ENCODE data around the gene HHATL.
"Not testable (repeated sequence)": the region's sequence is repeated elsewhere in the genome, so short reads cannot be mapped to it uniquely, and the experiment has no call there.

Gene HHATL

GRCh38 chr3:42732196-42732828 is 29.7 kb upstream of the HHATL start:
- Histone ChIP-seq H3K4me1 (ENCODE audit: control insufficient read depth, low read depth, low read length) (peaks cover 29% of the 10 kb centered on the region), H3K9me3 (ENCODE audit: control insufficient read depth, low read depth, low read length) (no peaks in the 10 kb centered on the region), H3K36me3 (ENCODE audit: control insufficient read depth, low read depth, low read length) (no peaks in the 10 kb centered on the region), H3K27me3 (ENCODE audit: control insufficient read depth, insufficient read depth, low read length) (no peaks in the 10 kb centered on the region), H3K27ac (ENCODE audit: low read length) (no peak overlapping the region), H3K9ac (ENCODE audit: low read length) (no peak overlapping the region), H3K4me3 (ENCODE audit: low read length) (no peak overlapping the region)

DNA sequence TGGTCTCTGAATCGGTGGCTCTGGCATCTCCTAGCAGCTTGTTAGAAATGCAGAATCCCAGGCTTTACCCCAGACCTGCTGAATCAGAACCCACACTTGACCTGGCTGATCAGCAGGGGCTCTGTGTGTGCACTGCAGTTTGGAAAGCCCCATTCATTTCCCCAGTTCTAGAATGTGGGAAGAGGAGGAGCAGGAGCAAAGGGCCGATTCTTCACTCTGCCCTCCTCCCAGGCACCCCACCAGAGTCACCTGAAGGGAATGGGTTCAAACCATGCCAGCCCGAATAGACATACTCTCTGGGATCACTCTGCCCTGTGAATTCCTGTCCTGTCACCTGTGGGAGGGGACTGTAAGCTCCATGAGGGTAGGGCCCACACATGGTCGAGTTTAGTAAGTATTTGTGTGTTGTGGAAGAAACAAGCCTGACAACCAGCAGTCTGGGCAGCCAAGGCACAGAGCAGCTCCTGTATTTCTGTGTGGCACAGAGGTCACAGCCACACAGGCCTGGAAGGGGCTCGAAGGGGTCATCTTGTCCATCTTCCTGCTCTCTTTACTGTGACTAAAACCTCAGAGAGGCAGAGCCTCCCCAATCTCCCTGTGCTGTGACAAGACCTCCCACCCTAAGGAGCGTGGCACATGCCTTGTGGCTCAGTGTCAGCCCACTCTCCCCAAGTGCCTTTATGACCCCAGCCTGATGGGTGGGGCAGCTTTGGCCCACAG is 29.0 kb upstream of the HHATL start:
- Histone ChIP-seq H3K27ac (ENCODE audit: low read length) (no peak overlapping the region), H3K4me3 (ENCODE audit: low read length) (no peak overlapping the region), H3K27me3 (ENCODE audit: control insufficient read depth, insufficient read depth, low read length) (no peaks in the 10 kb centered on the region), H3K9ac (ENCODE audit: low read length) (no peak overlapping the region), H3K4me1 (ENCODE audit: control insufficient read depth, low read depth, low read length) (peaks cover 29% of the 10 kb centered on the region), H3K9me3 (ENCODE audit: control insufficient read depth, low read depth, low read length) (no peaks in the 10 kb centered on the region), H3K36me3 (ENCODE audit: control insufficient read depth, low read depth, low read length) (no peaks in the 10 kb centered on the region)

DNA sequence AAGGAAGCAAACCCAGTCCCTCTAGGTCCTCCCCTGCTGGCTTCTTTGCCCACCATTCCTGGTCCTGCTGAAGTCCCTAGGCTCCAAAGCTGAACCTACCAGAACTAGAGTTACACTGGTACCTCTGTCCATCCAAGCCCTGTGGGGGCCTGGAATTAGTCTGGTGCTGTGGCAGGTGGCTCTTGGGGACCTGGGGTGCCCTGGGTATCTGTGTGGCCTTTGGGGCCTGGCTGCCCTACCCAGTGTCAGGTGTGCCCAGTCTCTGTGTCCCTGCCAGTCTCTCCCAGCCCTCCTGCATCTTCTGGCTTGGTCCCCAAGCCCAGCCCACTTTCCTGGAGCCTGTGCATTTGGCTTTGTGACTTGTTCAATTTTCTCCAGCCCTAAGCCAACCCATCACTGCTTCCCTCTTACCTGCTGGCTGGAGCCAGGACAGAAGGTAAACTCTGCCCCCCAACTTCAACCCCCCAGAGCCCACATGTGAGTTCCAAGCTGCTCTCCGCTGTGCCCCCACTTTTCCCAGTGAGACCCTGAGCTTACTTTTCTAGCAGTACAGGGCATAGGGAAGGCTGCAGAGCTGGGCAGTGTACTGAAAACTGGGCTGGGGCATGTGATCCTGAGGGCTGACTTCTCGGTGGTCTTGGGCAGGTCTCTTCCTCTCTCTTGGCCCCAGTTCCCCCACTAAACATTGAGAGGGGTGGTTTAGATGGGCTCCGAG is 28.3 kb upstream of the HHATL start:
- Histone ChIP-seq H3K9me3 (ENCODE audit: control insufficient read depth, low read depth, low read length) (no peaks in the 10 kb centered on the region), H3K9ac (ENCODE audit: low read length) (no peak overlapping the region), H3K4me1 (ENCODE audit: control insufficient read depth, low read depth, low read length) (peaks cover 21% of the 10 kb centered on the region), H3K27me3 (ENCODE audit: control insufficient read depth, insufficient read depth, low read length) (no peaks in the 10 kb centered on the region), H3K4me3 (ENCODE audit: low read length) (no peak overlapping the region), H3K36me3 (ENCODE audit: control insufficient read depth, low read depth, low read length) (no peaks in the 10 kb centered on the region), H3K27ac (ENCODE audit: low read length) (no peak overlapping the region)

- H3K36me3 ChIP-seq (ENCODE audit: control insufficient read depth, low read depth, low read length), result no peaks in the 10 kb centered on the region
- H3K9me3 ChIP-seq (ENCODE audit: control insufficient read depth, low read depth, low read length), result no peaks in the 10 kb centered on the region
- H3K27ac ChIP-seq (ENCODE audit: low read length), result no peak overlapping the region
- H3K9ac ChIP-seq (ENCODE audit: low read length), result no peak overlapping the region
- no peak overlapping the region for H3K4me3 ChIP-seq (ENCODE audit: low read length)
- H3K4me1 ChIP-seq (ENCODE audit: control insufficient read depth, low read depth, low read length), result peaks cover 20% of the 10 kb centered on the region
- no peaks in the 10 kb centered on the region for H3K27me3 ChIP-seq (ENCODE audit: control insufficient read depth, insufficient read depth, low read length)
These were observed 27.7 kb upstream of the HHATL start for GRCh38 chr3:42730294-42730693.

DNA sequence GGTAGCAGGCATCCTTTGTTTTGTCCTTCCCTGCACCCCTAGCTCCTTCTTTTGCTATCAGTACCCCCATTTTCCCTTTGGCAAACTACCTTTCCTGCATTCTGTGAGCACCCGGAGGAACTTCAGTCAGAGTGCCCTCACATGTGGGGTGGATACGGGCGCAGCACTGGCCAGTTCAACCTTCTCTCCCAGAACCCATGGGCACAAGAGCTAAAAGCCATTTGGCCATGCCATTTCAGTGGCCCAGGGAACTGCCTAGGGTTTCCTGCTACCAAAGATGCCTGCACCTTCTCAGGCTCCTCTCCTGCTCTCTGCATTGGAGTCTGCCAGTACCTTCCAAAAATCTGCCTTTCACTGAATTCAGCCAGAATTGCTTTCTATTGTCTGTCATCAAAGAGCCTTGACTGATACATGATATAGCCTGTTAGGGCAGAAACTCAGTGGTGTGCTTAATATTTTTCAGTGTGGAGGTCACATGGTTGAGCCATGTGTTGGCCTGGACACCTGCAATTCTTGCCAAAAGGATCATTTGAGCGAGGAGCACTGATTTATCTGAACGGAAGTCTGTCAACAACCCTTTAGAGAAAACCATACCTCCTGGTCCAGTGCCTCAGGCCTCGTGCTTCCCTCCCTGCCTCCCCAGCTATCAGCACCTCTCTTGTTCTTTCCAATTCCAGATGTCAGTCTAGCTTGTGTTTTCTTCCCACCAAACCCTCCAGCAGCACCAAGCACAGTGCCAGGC is 27.0 kb upstream of the HHATL start:
- Histone ChIP-seq H3K4me1 (ENCODE audit: control insufficient read depth, low read depth, low read length) (peaks cover 20% of the 10 kb centered on the region), H3K27ac (ENCODE audit: low read length) (no peak overlapping the region), H3K36me3 (ENCODE audit: control insufficient read depth, low read depth, low read length) (no peaks in the 10 kb centered on the region), H3K4me3 (ENCODE audit: low read length) (no peak overlapping the region), H3K9ac (ENCODE audit: low read length) (no peak overlapping the region), H3K27me3 (ENCODE audit: control insufficient read depth, insufficient read depth, low read length) (no peaks in the 10 kb centered on the region), H3K9me3 (ENCODE audit: control insufficient read depth, low read depth, low read length) (no peaks in the 10 kb centered on the region)

DNA sequence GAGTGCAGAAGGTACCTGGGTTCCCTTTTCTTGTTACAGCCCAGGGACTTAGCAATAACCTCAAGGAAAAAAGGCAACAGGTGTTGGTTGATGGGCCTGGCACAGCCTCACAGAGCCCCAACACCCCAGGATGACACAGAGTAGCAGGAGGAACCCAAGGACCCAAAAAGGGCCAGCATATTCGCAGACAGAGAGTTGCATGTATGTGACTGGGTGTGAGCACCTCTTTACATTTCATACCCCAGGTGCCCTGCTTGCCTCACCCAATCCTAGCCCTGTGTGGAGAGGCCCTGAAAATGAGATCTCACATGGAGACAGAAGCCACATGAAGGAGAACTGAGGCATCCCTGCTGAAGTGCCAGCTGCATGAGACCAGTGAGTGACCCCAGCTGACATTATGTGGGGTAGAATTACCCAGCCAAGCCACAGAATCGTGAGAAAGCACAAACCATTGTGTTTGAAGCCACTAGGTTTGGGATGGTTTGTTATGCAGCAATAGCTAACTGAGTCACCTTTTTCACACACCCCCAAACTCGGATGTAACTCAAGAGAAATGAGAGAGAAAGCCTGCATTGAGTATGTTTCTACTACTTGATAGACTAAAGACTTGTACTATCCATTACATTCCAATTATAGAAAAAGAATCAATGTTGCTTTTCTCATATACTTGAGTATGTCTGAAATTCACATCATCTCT is 26.2 kb upstream of the HHATL start:
- no peak overlapping the region for H3K4me3 ChIP-seq (ENCODE audit: low read length)
- H3K9ac ChIP-seq (ENCODE audit: low read length), result no peak overlapping the region
- peaks cover 15% of the 10 kb centered on the region for H3K4me1 ChIP-seq (ENCODE audit: control insufficient read depth, low read depth, low read length)
- no peaks in the 10 kb centered on the region for H3K36me3 ChIP-seq (ENCODE audit: control insufficient read depth, low read depth, low read length)
- no peaks in the 10 kb centered on the region for H3K9me3 ChIP-seq (ENCODE audit: control insufficient read depth, low read depth, low read length)
- H3K27ac ChIP-seq (ENCODE audit: low read length), result no peak overlapping the region
- no peaks in the 10 kb centered on the region for H3K27me3 ChIP-seq (ENCODE audit: control insufficient read depth, insufficient read depth, low read length)

GRCh38 chr3:42728056-42728455 is 25.5 kb upstream of the HHATL start:
- no peak overlapping the region for H3K4me3 ChIP-seq (ENCODE audit: low read length)
- no peaks in the 10 kb centered on the region for H3K27me3 ChIP-seq (ENCODE audit: control insufficient read depth, insufficient read depth, low read length)
- H3K27ac ChIP-seq (ENCODE audit: low read length), result no peak overlapping the region
- H3K9me3 ChIP-seq (ENCODE audit: control insufficient read depth, low read depth, low read length), result no peaks in the 10 kb centered on the region
- no peaks in the 10 kb centered on the region for H3K36me3 ChIP-seq (ENCODE audit: control insufficient read depth, low read depth, low read length)
- H3K9ac ChIP-seq (ENCODE audit: low read length), result no peak overlapping the region
- peaks cover 10% of the 10 kb centered on the region for H3K4me1 ChIP-seq (ENCODE audit: control insufficient read depth, low read depth, low read length)

DNA sequence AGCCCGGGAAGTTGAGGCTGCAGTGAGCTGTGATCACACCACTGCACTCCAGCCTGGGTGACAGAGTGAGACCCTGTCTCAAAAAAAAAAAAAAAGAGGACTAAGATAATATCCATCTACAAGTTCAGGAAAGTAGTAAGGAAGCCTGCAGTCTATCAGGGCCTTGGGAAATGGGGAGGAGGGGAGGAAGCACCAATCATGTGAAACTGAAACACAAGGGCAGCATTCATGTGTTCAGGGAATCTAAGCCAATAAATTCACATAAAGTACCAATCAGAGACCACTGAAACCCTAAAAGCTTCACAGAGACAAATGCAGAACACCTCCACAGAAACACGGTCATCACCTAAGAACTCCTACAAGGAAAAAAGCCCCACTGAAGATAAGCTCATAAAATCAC is 22.9 kb upstream of the HHATL start:
- Histone ChIP-seq H3K36me3 (ENCODE audit: control insufficient read depth, low read depth, low read length) (no peaks in the 10 kb centered on the region), H3K4me1 (ENCODE audit: control insufficient read depth, low read depth, low read length) (no peaks in the 10 kb centered on the region), H3K4me3 (ENCODE audit: low read length) (no peak overlapping the region), H3K9me3 (ENCODE audit: control insufficient read depth, low read depth, low read length) (no peaks in the 10 kb centered on the region), H3K27me3 (ENCODE audit: control insufficient read depth, insufficient read depth, low read length) (no peaks in the 10 kb centered on the region), H3K9ac (ENCODE audit: low read length) (no peak overlapping the region), H3K27ac (ENCODE audit: low read length) (no peak overlapping the region)

GRCh38 chr3:42723219-42723618 is 20.6 kb upstream of the HHATL start:
- Histone ChIP-seq H3K4me3 (ENCODE audit: low read length) (no peak overlapping the region), H3K27ac (ENCODE audit: low read length) (no peak overlapping the region)

DNA sequence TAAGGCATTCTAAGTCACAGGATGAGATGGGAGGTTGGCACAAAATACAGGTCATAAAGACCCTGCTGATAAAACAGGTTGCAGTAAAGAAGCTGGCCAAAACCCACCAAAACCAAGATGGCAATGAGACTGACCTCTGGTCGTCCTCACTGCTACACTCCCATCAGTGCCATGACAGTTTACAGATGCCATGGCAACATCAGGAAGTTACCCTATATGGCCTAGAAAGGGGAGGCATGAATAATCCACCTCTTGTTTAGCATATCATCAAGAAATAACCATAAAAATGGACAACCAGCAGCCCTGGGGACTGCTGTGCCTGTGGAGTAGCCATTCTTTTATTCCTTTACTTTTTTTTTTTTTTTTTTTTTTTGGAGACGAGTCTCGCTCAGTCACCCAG is 19.8 kb upstream of the HHATL start:
- not testable (repeated sequence) for H3K9ac ChIP-seq (ENCODE audit: low read length); H3K36me3 ChIP-seq (ENCODE audit: control insufficient read depth, low read depth, low read length); H3K9me3 ChIP-seq (ENCODE audit: control insufficient read depth, low read depth, low read length)

More at GRCh38 chr3:42723219-42723618, 20.6 kb upstream of the HHATL start:
- no peaks in the 10 kb centered on the region for H3K9me3 ChIP-seq (ENCODE audit: control insufficient read depth, low read depth, low read length)
- H3K27me3 ChIP-seq (ENCODE audit: control insufficient read depth, insufficient read depth, low read length), result no peaks in the 10 kb centered on the region
- no peaks in the 10 kb centered on the region for H3K36me3 ChIP-seq (ENCODE audit: control insufficient read depth, low read depth, low read length)
- no peak overlapping the region for H3K9ac ChIP-seq (ENCODE audit: low read length)
- no peaks in the 10 kb centered on the region for H3K4me1 ChIP-seq (ENCODE audit: control insufficient read depth, low read depth, low read length)

DNA sequence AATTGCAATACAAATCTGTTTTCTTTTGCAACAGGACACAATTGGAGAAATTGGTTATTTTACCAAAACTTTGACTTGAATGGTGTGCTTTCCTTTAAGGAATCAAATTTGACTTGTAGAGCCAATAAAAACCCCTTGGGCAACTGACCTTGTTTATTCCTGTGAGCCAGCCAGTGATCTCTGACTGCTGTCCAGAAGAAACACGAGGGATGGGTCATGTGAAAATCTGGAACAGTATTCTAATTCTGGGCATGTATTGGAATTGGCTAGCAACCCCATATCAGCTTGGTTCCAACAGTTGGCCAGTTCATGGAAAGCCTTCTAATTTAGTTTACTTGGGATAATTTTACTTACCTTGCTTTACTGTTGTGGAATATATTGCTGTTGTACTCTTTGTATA is 19.1 kb upstream of the HHATL start:
- H3K36me3 ChIP-seq (ENCODE audit: control insufficient read depth, low read depth, low read length), result no peaks in the 10 kb centered on the region
- no peaks in the 10 kb centered on the region for H3K27me3 ChIP-seq (ENCODE audit: control insufficient read depth, insufficient read depth, low read length)
- no peak overlapping the region for H3K9ac ChIP-seq (ENCODE audit: low read length)
- no peaks in the 10 kb centered on the region for H3K9me3 ChIP-seq (ENCODE audit: control insufficient read depth, low read depth, low read length)
- H3K4me3 ChIP-seq (ENCODE audit: low read length), result no peak overlapping the region
- H3K27ac ChIP-seq (ENCODE audit: low read length), result no peak overlapping the region
- no peaks in the 10 kb centered on the region for H3K4me1 ChIP-seq (ENCODE audit: control insufficient read depth, low read depth, low read length)

More for the DNA sequence above, 19.8 kb upstream of the HHATL start:
- H3K4me3 ChIP-seq (ENCODE audit: low read length); H3K27me3 ChIP-seq (ENCODE audit: control insufficient read depth, insufficient read depth, low read length); H3K4me1 ChIP-seq (ENCODE audit: control insufficient read depth, low read depth, low read length); H3K27ac ChIP-seq (ENCODE audit: low read length): not testable (repeated sequence)
